Measurements from ENCODE around the gene MVB12A. TPM values are rescaled to one million over a fixed set of nuclear protein-coding genes. Genes with fewer than 3 reads are reported as not detected.

The MVB12A gene
- total RNA-seq, 2 experiments from 2014 or later = 57.3 to 65.1 TPM

- TF ChIP-seq EZH2phosphoT487 (IDR thresholded peaks at IDR 0.05; ENCODE audit: borderline replicate concordance, low read depth, low read length) = no peak
- TF ChIP-seq, protein P1, sequence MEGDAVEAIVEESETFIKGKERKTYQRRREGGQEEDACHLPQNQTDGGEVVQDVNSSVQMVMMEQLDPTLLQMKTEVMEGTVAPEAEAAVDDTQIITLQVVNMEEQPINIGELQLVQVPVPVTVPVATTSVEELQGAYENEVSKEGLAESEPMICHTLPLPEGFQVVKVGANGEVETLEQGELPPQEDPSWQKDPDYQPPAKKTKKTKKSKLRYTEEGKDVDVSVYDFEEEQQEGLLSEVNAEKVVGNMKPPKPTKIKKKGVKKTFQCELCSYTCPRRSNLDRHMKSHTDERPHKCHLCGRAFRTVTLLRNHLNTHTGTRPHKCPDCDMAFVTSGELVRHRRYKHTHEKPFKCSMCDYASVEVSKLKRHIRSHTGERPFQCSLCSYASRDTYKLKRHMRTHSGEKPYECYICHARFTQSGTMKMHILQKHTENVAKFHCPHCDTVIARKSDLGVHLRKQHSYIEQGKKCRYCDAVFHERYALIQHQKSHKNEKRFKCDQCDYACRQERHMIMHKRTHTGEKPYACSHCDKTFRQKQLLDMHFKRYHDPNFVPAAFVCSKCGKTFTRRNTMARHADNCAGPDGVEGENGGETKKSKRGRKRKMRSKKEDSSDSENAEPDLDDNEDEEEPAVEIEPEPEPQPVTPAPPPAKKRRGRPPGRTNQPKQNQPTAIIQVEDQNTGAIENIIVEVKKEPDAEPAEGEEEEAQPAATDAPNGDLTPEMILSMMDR (conservative IDR thresholded peaks at IDR 0.05; ENCODE audit: low read length) = no peak
- peaks cover 21% of the 10 kb centered on the region for H3K4me1 ChIP-seq (ENCODE audit: insufficient read depth, low read length, poor library complexity, severe bottlenecking)
- peaks cover 68% of the 10 kb centered on the region for H3K36me3 ChIP-seq (ENCODE audit: insufficient read depth, low read length)
- 0 out of 2 replicates have a peak, but pooled peaks cover 3% of the 10 kb centered on the region for H4K20me1 ChIP-seq (ENCODE audit: insufficient read depth, low read length)
- H3K9me3 ChIP-seq (ENCODE audit: low read length) = no peaks in the 10 kb centered on the region
- H3K4me2 ChIP-seq (ENCODE audit: low read length) = no peak overlapping the region
- ChIA-PET POLR2A (no interaction called here), CTCF (ENCODE audit: unreplicated experiment) (interaction anchor here (1.0 kb wide), 1 partner anchor 90 kb away, joined by 4 read pairs; the partner anchor contains the start of gene DDA1)
- no TSS peak for BruUV-seq (replicated peaks)
- no peak for DNase-seq (ENCODE audit: low spot score)
- H3K27ac ChIP-seq (ENCODE audit: low read depth, low read length, poor library complexity, severe bottlenecking) = no peak overlapping the region
- no peak overlapping the region for H3K4me3 ChIP-seq (ENCODE audit: low read depth, low read length, poor library complexity, severe bottlenecking)
- no peak overlapping the region for H2AFZ ChIP-seq (ENCODE audit: low read length)
- no peaks in the 10 kb centered on the region for H3K9me2 ChIP-seq (ENCODE audit: insufficient read depth, low read length)
- intact Hi-C loops (cut with micrococcal nuclease; ENCODE audit: unreplicated experiment) = no loop called here
- H3K79me2 ChIP-seq (ENCODE audit: insufficient read depth, low read depth, low read length) = peaks cover 17% of the 10 kb centered on the region; the same call in 1 of the 2 replicates
Observed at GRCh38 chr19:17398902-17399527, 20.8 kb upstream of the MVB12A start.

DNA sequence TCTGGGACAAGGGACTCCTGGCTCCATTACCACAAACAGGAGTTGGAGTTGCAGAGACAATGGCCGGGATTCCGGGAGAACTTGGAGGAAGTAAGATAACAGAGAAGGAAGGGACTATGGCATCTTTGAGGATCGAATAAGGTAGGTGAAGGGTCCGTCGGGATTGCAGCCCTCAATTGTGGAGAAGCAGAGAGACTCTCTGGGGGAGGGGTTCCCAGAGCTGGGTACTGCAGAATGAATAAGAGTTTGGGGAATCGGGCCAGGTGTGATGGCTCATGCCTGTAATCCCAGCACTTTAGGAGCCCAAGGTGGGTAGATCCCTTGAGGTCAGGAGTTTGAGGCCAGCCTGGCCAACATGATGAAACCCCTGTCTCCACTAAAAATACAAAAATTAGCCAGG, 18.2 kb upstream of the MVB12A start:
- TF ChIP-seq, protein P1 (conservative IDR thresholded peaks at IDR 0.05; ENCODE audit: low read length) = no peak
- no peak for TF ChIP-seq EZH2phosphoT487 (IDR thresholded peaks at IDR 0.05; ENCODE audit: borderline replicate concordance, low read depth, low read length)
- no TSS peak for BruUV-seq (replicated peaks)
- intact Hi-C loops (cut with micrococcal nuclease; ENCODE audit: unreplicated experiment) = no loop called here
- 0 out of 2 replicates have a peak, but pooled peaks cover 3% of the 10 kb centered on the region for H4K20me1 ChIP-seq (ENCODE audit: insufficient read depth, low read length)
- no peak overlapping the region for H3K4me2 ChIP-seq (ENCODE audit: low read length)
- peaks cover 14% of the 10 kb centered on the region for H3K4me1 ChIP-seq (ENCODE audit: insufficient read depth, low read length, poor library complexity, severe bottlenecking)
- peaks cover 58% of the 10 kb centered on the region for H3K36me3 ChIP-seq (ENCODE audit: insufficient read depth, low read length)
- H2AFZ ChIP-seq (ENCODE audit: low read length) = no peak overlapping the region
- no peak overlapping the region for H3K27ac ChIP-seq (ENCODE audit: low read depth, low read length, poor library complexity, severe bottlenecking)
- H3K9me2 ChIP-seq (ENCODE audit: insufficient read depth, low read length) = no peaks in the 10 kb centered on the region
- DNase-seq (ENCODE audit: low spot score) = no peak
- H3K4me3 ChIP-seq (ENCODE audit: low read depth, low read length, poor library complexity, severe bottlenecking) = no peak overlapping the region
- POLR2A ChIA-PET = no interaction called here
- CTCF ChIA-PET (ENCODE audit: unreplicated experiment) = no interaction called here
- H3K79me2 ChIP-seq (ENCODE audit: insufficient read depth, low read depth, low read length) = peaks cover 38% of the 10 kb centered on the region
- H3K9me3 ChIP-seq (ENCODE audit: low read length) = no peaks in the 10 kb centered on the region
